ENCODE results near the gene ZNF385B.

The ZNF385B gene

DNA sequence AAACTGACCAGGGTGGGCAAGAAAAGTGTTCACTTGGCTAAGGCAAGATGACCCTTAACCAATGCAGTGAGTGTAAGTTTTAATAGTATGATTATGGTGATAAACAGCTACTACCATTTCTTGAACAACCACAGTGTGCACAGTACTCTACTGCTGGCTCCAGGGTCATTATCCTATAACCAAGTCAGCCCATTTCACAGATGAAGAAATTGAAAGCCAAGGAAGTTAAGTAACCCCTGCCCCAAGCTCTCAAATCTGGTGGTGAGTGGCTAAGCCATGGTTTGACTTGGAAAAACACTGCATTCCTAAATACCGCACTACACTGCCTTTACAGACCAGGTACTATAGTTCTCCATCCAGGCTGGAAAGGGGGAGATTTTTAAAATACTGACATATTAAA is 5.7 kb downstream of the ZNF385B start:
- no peak for DNase-seq (ENCODE audit: low spot score)

DNA sequence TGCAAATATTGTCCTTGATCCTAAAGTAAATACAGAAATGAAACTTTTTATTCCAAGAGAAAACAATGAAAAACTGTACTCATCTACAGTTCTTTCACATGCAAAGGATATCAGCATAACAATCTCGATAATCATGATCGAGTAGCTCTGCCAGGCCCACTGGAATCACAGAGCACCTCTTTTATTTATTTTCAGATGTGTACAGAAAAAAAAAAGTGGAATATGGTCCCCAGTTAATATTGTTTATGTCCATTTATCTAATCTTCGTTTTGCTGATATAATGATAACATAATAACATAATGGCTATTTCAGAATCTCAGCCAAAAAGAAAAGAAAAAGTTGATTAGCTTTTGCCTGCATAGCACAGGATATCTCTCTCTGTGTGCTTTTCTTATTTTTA is 6.5 kb downstream of the ZNF385B start:
- DNase-seq (ENCODE audit: low spot score) = no peak

DNA sequence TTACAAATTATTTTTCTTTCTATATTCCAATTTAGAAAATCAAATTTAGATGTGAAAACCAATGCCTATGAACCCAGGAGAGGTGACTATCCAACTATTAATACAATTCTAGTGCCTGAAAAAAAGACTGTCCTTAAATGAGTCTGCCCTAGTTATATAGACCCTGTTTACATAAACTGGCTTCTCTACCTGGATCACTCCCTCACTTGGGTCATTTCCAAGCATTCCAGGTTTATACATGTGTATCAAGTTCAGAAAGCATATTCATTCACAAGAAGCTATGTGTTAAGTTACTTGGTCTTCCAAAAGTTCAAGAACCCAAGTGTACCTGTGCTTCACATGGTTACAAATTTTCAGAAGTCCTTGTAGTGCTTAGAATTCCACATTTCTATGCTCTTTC is 8.3 kb downstream of the ZNF385B start:
- DNase-seq (ENCODE audit: low spot score) = no peak

DNA sequence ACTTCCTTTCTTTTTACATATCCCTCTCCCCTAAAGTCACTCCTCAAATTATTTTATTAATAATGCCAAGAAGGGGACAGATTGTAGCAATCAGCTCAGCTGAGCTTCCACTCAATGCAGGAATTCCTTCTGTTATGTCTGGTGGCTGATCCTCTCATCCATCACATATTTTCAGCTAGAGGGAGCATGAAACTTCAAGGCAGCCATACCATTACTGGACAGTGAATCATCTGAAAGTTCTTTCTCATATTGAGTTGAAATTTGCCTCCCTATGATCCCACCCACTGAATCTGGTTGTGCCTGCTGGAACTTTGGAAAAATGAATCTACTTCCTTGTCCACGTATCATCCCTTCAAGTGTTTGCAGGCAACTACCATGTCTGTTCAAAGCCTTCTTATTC is 11.2 kb downstream of the ZNF385B start:
- DNase-seq (ENCODE audit: low spot score) = no peak

DNA sequence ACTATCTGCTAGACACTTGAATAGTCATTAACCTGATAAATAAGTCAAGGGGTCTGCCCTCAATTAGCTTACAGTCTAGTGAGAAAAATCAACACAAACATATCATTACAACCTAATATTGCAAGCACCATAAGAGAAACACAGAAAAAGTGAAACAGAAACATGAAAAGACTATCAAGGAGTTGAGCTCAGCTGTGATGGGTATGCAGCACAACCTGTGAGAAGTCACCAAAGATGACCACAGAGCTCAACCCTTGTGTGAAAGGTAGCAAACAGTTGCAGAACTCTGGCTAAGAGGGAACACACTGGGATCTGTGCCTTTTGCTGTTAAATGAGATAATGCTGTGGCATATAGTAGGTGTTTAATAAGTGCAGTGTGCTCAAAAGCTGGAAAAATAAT is 11.7 kb downstream of the ZNF385B start:
- DNase-seq (ENCODE audit: low spot score) = no peak

DNA sequence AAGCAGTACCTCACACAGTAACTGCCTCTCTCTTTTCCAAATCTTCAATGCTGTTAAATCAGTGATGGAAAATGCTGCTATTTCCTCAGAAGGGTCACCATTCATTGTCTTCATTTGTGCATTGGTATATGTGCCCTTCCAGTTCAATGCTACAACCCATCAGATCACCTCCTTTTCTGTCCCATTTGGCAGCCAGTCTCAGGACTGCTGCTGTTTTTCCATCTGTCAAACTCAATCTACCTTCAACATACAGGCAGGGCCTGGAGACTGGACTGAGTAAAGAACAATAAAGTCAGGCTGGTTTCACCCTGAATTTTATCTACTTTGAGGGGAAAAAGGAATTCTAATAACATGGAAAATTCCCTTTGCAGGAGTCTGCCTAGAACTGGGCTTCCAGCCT is 17.9 kb downstream of the ZNF385B start:
- no peak for DNase-seq (ENCODE audit: low spot score)

DNA sequence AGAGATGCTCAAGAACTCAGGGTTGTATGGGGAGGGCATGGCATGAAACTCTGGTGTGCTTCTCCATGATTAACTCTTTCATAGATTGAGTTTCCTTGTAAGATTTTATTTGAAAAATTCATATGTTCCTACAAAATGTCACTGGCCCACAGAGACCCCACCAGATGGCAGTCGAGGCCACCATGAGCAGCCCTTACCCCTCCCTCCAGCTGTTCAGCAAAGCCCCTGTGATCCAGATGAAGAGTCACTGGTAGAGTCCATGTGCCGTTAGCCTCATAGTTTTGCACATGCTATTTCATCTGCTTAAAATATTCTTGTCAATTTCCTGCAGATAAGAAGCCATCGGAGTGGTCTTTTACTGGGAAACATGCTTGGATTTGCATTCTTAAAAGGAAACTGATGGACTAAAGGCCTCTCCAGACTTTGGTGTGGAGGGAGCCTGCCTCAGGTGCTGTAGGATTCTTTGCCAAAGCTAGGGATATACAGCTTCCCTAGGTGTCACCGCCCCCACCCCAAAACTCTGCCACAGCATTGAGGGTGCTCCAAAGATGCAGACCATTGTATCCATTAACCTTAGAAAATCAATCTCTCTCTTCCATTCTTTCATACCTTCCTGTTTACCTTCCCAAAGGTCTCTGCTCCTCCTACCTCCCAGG is 18.8 kb downstream of the ZNF385B start:
- no peak for DNase-seq (ENCODE audit: low spot score)

DNA sequence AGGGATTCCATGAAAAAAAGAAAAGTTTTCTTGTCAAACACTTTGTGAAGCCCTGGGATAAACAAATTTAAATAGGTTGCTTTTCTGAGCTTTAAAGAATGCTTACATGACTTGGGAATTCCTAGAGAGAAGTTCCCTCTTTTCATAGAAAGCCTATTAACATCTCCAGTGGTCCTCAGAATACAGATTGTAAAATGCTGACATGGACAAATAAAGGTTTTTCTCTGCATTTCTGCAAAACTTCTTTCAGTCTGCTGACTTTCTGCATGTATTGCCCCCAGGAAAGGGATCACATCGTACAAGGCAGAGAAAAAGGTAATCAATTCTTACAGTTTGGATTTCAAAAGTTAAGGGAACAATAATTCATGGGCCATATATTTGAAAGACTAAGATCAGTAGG is 20.6 kb downstream of the ZNF385B start:
- no peak for DNase-seq (ENCODE audit: low spot score)

DNA sequence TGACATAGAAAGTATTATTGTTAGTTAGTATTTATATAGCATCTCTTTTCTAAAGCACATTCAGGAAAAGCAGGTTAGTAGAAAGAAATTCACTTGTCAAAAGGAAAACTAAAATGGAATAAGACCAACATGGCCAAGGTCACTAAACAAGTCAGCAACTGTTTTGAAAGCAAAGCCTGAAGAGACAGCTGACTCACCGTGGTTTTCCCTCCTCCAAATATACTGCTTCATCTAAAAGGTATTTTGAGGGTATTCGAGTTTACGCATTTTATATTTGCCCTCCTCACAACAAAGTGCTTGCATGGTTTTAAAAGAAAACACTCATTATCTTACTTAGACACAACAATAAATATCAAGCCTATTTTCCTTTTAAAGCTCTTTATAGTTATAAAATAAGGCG is 24.0 kb downstream of the ZNF385B start:
- DNase-seq (ENCODE audit: low spot score) = no peak

DNA sequence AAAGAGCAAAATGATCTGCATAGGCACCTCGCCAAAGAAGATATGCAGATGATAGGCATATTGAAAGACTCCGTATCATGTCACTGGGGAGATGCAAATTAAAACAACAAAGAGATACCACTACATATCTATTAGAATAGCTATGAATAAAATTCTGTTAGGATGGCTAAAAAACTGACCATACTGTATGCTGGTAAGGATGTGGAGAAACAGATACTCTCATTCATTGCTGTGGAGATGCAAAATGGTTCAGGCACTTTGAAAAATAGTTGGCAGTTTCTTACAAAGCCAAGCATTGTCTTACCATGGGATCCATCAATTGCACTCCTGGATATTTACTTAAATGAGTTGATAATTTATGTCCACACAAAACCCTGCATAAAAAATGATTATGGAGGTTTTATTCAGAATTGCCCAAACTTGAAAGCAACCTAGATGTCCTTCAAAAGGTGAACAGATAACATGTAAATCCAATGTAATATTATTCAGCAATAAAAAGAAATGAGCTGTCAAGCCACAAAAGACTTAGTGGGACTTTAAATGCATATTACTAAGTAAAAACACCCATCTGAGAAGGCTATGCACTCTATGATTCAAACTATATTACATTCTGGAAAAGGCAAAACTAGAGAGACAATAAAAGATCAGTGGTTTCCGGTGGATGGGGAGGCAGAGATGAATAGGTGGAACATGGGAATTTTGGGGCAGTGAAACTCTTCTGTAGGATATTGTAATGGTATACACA is 31.2 kb downstream of the ZNF385B start:
- DNase-seq (ENCODE audit: low spot score) = no peak

DNA sequence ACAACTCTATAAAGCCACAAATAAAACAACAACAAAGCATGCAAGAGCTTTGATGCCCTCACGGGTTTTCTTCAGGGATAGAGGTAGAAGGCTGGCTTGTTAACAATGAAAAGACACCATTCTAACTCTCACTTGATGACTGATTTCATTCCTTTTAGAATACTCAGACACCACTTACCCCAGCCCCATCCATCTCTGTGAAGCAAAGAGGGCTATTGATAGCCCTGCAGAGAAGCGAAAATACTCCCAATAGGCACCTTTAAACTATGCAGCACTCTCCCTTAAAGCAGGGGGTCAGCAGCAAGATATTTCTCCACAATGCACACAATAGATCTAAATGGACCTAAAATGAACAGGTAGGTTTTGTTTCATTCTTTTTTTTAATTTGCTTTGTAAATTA is 35.1 kb downstream of the ZNF385B start:
- no peak for DNase-seq (ENCODE audit: low spot score)

DNA sequence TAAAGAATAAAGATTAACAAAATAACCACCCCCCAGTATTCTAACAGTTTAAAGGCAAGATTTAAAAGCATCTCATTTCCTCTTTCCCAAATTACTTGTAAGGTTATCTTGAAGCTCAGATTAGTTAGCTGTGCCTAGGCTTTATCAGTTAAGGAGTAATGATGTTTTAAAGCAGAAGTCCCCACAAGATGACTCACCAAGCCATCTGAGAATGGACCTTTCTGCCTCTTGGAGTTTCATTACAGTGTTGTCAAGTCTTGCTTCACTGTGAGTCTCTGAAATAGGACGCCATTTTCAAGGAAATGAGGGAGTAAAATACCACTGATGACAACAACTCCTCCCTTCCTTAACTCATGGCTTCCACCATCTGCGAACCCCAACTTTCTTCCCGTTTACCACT is 35.9 kb downstream of the ZNF385B start:
- DNase-seq (ENCODE audit: low spot score) = no peak

DNA sequence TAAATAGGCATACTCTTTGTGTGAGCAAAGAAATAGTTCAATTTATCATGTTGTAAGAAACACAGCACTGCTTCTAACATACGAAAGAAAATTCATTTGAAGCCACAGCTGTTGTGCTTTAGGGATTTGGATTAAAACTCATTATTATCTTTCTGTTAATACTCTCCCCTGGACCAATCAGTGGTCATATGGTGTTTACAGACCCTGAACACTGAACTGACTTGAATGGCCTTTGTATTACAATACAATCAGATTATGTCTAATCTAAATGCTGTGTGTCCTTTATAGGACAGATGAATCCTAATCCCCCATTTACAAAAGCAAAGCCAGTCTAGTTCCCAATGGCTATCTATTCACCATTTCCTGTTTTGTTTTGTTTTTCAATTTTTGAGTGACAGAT is 36.5 kb downstream of the ZNF385B start:
- no peak for DNase-seq (ENCODE audit: low spot score)

DNA sequence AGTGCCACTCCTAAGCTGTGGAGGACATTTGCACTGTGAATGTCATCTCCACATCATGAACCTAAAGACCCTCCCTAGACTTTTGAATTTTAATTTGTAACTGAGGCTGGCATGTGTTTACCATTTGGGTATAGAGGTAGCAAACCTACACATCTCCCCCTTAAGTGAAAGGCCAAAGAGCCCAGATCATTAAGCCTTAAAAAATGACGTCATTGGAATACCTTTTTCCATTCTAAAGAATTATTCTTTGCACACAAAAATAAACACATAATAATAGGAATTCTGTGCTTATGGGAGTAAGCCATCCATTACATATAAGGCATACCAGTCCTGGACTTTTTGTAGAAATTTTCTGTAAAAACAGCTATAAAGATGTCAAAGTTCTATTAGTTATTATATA is 38.9 kb downstream of the ZNF385B start:
- DNase-seq (ENCODE audit: low spot score) = no peak

DNA sequence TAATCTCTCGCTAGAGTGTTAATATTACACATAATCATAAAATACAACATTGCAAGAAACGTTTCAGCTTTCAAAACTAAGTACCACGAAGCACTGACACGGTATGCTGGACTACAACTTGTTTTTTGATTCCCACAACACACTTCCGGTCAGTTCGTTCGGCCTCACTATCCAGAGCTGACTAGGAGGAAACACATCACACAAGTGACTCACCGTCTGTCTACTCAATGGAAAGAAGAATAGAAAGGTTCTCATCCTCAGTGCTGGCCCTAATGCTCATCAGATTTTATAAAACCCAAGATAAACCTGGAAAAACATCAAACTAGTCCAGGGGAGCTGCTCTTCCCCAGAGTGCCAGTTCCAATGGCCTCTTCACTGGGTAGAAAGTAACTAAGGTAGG is 42.9 kb downstream of the ZNF385B start:
- DNase-seq (ENCODE audit: low spot score) = no peak

DNA sequence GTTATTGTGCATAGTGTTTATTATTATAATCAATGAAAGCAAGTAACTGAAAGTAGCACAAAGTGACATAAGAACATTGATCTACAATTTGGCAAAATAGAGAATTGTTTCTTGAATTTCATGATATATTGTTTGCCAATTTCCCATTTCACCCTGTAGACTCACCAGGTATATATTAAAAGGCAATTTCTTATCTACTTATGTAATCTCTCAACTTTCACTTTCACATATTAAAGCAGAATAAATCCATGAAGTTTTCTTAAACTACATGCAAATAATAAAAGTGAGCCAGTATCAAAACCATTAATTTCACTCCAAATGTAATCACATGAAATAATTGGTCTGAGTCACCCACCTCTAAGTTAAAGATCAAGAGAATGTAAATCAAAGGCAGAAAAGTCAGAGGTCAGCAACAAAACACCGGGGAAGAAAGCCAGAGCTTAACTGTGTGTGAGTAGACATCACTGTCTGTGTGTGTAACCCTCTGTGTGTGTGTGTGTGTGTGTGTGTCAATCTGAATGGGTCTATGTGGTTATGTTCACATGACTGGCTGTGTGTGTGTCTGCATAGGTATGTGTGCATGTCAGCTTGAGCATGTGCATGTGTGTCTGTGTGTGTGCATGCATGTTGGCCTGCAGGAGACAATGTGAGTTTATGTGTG is 44.1 kb downstream of the ZNF385B start:
- DNase-seq (ENCODE audit: low spot score) = no peak

DNA sequence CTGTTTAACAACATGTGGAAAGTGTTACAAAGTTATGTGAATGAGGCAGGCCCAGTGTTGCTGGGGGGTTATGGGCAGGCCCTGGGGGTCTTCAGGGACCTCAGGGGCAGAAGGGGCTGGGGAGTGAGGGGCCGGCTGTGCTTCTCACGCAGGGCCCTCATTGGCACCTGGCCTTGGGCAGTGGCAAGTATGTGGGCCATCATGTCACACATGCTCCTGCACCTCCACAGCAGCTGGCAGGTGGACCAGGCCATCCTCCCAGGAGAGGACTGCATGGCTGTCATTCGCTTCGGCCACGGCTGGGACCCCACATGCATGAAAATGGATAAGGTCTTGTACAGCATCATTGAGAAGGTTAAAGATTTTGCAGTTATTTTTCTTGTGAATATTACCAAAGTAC is 47.4 kb downstream of the ZNF385B start:
- no peak for DNase-seq (ENCODE audit: low spot score)

DNA sequence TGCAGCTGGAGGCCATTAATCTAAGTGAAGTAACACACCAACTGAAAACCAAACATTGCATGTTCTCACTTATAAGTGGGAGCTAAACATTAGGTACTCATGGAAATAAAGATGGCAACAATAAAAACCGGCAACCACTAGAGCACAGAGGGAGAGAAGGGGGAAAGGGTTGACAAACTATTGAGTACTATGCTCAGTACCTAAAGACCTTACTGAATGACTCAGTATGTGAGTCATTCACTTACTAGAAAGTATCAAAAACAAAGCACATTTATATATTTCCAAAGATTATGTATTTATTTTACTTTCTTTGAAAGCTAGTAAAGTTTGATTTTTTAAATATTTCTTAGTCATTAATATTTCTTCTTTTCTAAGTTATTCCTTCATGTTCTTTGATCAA is 48.9 kb downstream of the ZNF385B start:
- no peak for DNase-seq (ENCODE audit: low spot score)

DNA sequence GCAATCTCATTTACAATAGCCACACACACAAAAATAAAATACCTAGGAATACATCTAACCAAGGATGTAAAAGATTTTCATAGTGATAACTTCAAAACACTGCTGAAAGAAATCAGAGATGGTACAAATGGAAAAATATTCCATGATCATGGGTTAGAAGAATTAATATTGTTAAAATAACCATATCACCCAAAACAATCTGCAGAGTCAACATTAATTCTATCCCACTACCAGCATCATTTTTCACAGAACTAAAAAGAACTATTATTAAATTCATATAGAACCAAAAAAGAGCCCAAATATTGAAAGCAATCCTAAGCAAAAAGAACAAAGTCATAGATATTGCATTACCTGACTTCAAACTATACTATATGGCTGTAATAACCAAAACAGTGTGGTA is 50.4 kb downstream of the ZNF385B start:
- DNase-seq (ENCODE audit: low spot score) = no peak

DNA sequence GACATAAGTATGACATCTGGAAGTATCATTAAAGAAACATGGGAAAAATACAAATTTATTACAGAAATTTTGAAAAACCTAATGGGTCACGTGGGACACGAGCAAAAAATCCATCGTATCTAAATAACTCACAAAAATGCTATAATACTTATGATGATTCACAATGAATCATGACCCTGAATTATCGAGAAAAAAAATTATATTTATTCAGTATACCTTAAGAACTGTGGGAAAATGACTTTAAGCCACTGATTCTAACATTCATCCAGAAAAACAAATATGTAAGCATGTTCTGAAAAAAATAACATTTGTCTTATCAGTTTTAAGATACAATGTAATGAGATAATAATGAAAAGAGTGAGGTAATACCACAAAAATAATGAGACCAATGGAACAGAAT is 51.8 kb downstream of the ZNF385B start:
- no peak for DNase-seq (ENCODE audit: low spot score)

DNA sequence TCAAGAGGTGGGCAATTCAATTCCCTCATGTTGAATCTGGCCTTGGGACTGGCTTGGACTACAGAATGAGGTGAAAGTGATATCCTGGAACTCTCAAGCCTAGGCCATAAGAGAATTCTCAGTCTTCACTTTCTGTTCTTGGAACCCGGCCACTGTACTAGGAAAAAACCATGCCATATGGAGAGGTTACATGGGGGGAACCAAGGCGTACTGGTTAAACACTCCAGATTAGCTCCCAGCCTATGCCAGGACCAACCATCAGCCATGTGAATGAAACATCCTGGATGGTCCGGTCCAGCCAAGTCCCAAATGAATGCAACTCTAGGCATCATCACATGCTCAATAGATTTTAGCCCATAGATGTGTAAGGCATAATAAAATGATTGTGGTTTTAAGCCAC is 56.4 kb downstream of the ZNF385B start:
- no peak for DNase-seq (ENCODE audit: low spot score)

DNA sequence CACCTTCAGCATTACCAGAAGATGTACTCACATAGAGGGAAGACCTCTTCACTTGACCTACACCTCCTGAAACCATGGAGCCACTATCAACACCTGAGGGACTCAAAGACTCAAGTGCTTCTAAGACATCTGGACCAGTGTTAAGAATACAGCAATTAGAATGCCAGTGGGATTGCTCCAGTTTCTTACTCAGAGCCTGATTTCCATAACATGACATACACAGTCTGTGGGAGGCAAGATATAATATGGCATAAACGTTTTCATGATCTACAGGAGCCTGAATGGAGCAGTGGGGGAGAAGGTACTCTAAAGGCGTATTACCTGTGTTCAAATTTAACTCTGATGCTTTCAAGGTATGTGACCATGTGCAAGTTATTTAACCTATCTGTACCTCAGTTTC is 57.2 kb downstream of the ZNF385B start:
- DNase-seq (ENCODE audit: low spot score) = no peak

DNA sequence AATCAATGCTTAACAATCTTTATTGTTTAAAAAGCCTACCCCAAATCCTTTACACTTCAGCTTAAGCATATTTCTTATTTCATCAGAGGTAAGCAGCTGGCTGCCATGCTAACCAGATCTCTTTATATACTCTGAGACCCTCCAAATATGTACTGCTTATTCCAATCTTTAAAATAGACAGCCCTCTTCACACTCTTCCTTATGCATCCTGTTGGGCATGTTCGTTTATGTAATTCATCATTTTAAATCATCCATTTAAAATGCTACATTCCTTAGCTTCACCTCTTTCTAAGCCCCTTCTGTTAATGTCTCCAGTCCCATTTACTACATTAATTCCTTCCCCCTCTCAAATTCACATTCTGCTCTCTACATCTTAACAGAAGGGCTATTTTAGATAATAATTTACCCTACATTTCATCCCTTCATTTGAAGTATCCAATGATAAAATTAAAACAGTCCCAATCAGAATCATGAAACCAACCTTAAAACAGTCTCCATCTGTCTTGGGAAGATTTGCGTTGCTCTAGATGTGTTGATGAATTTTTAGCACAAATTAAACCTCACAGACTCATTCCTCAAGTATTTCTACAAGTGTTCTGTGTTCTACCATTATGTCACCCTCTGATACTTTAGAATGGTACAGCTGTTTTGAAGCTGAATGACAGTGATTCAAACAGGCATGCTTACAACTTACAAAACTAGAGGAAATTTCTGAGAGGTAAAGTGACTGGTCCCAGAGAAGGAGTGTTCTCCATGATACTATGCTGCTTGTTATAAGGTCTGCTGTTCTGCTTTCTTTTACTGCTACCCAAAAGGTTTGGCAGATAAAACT is 59.1 kb downstream of the ZNF385B start:
- no peak for DNase-seq (ENCODE audit: low spot score)
